Measurements from ENCODE around the gene ZNF322. TPM values are rescaled to one million over a fixed set of nuclear protein-coding genes. Genes with fewer than 3 reads are reported as not detected.

The ZNF322 gene
- total and polyA plus RNA-seq, 4 donors: 3.3 to 9.0 (median 6.8) TPM

GRCh38 chr6:26611599-26611998 is 47.9 kb downstream of the ZNF322 start:
- Histone ChIP-seq H3K27me3 (ENCODE audit: control insufficient read depth in 4 of 4, insufficient read depth in 4 of 4, low read length in 3 of 4) (peaks cover 0 to 14% (median 7%) of the 10 kb centered on the region in 4 donors), H3K9ac (ENCODE audit: low read depth in 1 of 2, low read length in 2 of 2) (no peak overlapping the region)
- whole genome bisulfite sequencing: 68% methylated on average over 1 of the region's 1 CpG

GRCh38 chr6:26609463-26609862 is 50.1 kb downstream of the ZNF322 start:
- TF ChIP-seq GABPA (IDR thresholded peaks at IDR 0.05 in 1 of 2, conservative IDR thresholded peaks at IDR 0.05 in 1 of 2) (no peak), YY1 (IDR thresholded peaks at IDR 0.05) (no peak), SP1 (IDR thresholded peaks at IDR 0.05) (no peak)
- TF ChIP-seq, protein P1, sequence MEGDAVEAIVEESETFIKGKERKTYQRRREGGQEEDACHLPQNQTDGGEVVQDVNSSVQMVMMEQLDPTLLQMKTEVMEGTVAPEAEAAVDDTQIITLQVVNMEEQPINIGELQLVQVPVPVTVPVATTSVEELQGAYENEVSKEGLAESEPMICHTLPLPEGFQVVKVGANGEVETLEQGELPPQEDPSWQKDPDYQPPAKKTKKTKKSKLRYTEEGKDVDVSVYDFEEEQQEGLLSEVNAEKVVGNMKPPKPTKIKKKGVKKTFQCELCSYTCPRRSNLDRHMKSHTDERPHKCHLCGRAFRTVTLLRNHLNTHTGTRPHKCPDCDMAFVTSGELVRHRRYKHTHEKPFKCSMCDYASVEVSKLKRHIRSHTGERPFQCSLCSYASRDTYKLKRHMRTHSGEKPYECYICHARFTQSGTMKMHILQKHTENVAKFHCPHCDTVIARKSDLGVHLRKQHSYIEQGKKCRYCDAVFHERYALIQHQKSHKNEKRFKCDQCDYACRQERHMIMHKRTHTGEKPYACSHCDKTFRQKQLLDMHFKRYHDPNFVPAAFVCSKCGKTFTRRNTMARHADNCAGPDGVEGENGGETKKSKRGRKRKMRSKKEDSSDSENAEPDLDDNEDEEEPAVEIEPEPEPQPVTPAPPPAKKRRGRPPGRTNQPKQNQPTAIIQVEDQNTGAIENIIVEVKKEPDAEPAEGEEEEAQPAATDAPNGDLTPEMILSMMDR (IDR thresholded peaks at IDR 0.05; ENCODE audit: low read depth, low read length, missing input control): no peak
- H3K9me3 ChIP-seq (ENCODE audit: control insufficient read depth in 4 of 4, low read length in 3 of 4): no peaks in the 10 kb centered on the region
- no peak for DNase-seq (ENCODE audit: low spot score)
- no peak overlapping the region for H3K27ac ChIP-seq (ENCODE audit: low read depth in 1 of 2, low read length in 2 of 2)
- H3K4me3 ChIP-seq (ENCODE audit: low read depth in 1 of 3, low read length in 3 of 3): no peak overlapping the region
- no peaks in the 10 kb centered on the region for H3K36me3 ChIP-seq (ENCODE audit: control insufficient read depth in 4 of 4, insufficient read depth in 3 of 4, low read depth in 1 of 4, low read length in 3 of 4)
- H3K27me3 ChIP-seq (ENCODE audit: control insufficient read depth in 4 of 4, insufficient read depth in 4 of 4, low read length in 3 of 4): peaks cover 0 to 12% (median 5%) of the 10 kb centered on the region in 4 donors
- H3K4me1 ChIP-seq (ENCODE audit: control insufficient read depth in 4 of 4, insufficient read depth in 4 of 4, low read length in 3 of 4): peaks cover 1 to 11% (median 4%) of the 10 kb centered on the region in 4 donors
- H3K9ac ChIP-seq (ENCODE audit: low read depth in 1 of 2, low read length in 2 of 2): no peak overlapping the region
- WGBS: 76% methylated on average over 3 of the region's 3 CpGs

More at GRCh38 chr6:26611599-26611998, 47.9 kb downstream of the ZNF322 start:
- no peak for TF ChIP-seq SP1 (IDR thresholded peaks at IDR 0.05)
- no peak overlapping the region for H3K27ac ChIP-seq (ENCODE audit: low read depth in 1 of 2, low read length in 2 of 2)
- H3K9me3 ChIP-seq (ENCODE audit: control insufficient read depth in 4 of 4, low read length in 3 of 4): peaks cover 0 to 4% (median 1%) of the 10 kb centered on the region in 4 donors
- DNase-seq (ENCODE audit: low spot score): no peak
- H3K4me3 ChIP-seq (ENCODE audit: low read depth in 1 of 3, low read length in 3 of 3): no peak overlapping the region
- H3K36me3 ChIP-seq (ENCODE audit: control insufficient read depth in 4 of 4, insufficient read depth in 3 of 4, low read depth in 1 of 4, low read length in 3 of 4): no peaks in the 10 kb centered on the region
- H3K4me1 ChIP-seq (ENCODE audit: control insufficient read depth in 4 of 4, insufficient read depth in 4 of 4, low read length in 3 of 4): peaks cover 2 to 11% (median 4%) of the 10 kb centered on the region in 4 donors

GRCh38 chr6:26607434-26608230 is 51.9 kb downstream of the ZNF322 start:
- Histone ChIP-seq H3K4me3 (ENCODE audit: low read depth in 1 of 3, low read length in 3 of 3) (peak overlapping the region; percentile 33 to 48 (median 42)), H3K9me3 (ENCODE audit: control insufficient read depth in 4 of 4, low read length in 3 of 4) (no peaks in the 10 kb centered on the region), H3K27me3 (ENCODE audit: control insufficient read depth in 4 of 4, insufficient read depth in 4 of 4, low read length in 3 of 4) (peaks cover 0 to 7% (median under 1%) of the 10 kb centered on the region in 4 donors), H3K9ac (ENCODE audit: low read depth in 1 of 2, low read length in 2 of 2) (peak overlapping the region in 1 of 2 donors; percentile 45), H3K27ac (ENCODE audit: low read depth in 1 of 2, low read length in 2 of 2) (no peak overlapping the region), H3K4me1 (ENCODE audit: control insufficient read depth in 4 of 4, insufficient read depth in 4 of 4, low read length in 3 of 4) (peaks cover 0 to 3% (median 0%) of the 10 kb centered on the region in 4 donors), H3K36me3 (ENCODE audit: control insufficient read depth in 4 of 4, insufficient read depth in 3 of 4, low read depth in 1 of 4, low read length in 3 of 4) (no peaks in the 10 kb centered on the region)
- no peak for DNase-seq (ENCODE audit: low spot score)
- WGBS: 42% methylated on average over 7 of the region's 7 CpGs
- TF ChIP-seq EGR1 (IDR thresholded peaks at IDR 0.05; ENCODE audit: low read depth in 2 of 2) (no peak), RAD21 (IDR thresholded peaks at IDR 0.05) (peak; percentile 90 to 92), RXRA (IDR thresholded peaks at IDR 0.05) (peak in 1 of 2 donors; percentile 38), TAF1 (conservative IDR thresholded peaks at IDR 0.05) (no peak)
- TF ChIP-seq, protein P1 (IDR thresholded peaks at IDR 0.05; ENCODE audit: low read depth, low read length, missing input control): peak; percentile 87

Measured in liver (tissue), 9 donors.